GM12878 (cell line): ENCODE data around the gene TBXAS1. TPM values are rescaled to one million over a fixed set of nuclear protein-coding genes. Genes with fewer than 3 reads are reported as not detected.

Experiments
- ATAC-seq: fragments of 200-7000 bp; cut with Tn5 transposase; 3 replicates; pipeline ENCODE4 v1.9.1; 2020; ENCODE audit warnings: mild to moderate bottlenecking, moderate library complexity
- BruUV-seq: library from RNA; stranded (reverse); fragments of 400-500 nt; replicated peaks from 2 replicates; lab custom pipeline; 2021; lab: Mats Ljungman, UMichigan
- CTCF ChIA-PET: fragments of 300-600 bp; sonication (Branson Sonifier 250); formaldehyde crosslinking; extraction: SDS; loops from one replicate; lab custom pipeline; 2021; ENCODE audit warnings: inconsistent platforms; lab: Yijun Ruan, JAX
- POLR2A ChIA-PET: fragments of 350-600 bp; formaldehyde crosslinking; extraction: SDS; loops from one replicate; lab custom pipeline; 2021; ENCODE audit warnings: inconsistent platforms; lab: Charles Lee
- RAD21 ChIA-PET: fragments of 300-600 bp; sonication (Branson Sonifier 250); formaldehyde crosslinking; loops from one replicate; lab custom pipeline; 2023; ENCODE audit warnings: antibody characterized with exemption; ENCODE audit not compliant: unreplicated experiment; lab: Charles Lee
- SMC1A ChIA-PET: fragments of 300-600 bp; sonication (Branson Sonifier 250); formaldehyde crosslinking; loops from one replicate; lab custom pipeline; 2023; ENCODE audit not compliant: unreplicated experiment, uncharacterized antibody; lab: Charles Lee
- DNase-seq: peaks from one replicate; pipeline ENCODE4 v3.0.0-alpha.2; 2011; ENCODE audit warnings: low read depth, low spot score
- FAIRE-seq: peaks from 3 replicates; lab custom pipeline; 2011; peaks lifted over from hg19 to GRCh38; lab: Jason Lieb, UNC
- H2AFZ ChIP-seq: 2 replicates; pipeline ENCODE4 v1.6.0; 2011; ENCODE audit warnings: low read depth, low read length, control low read depth; ENCODE audit not compliant: control insufficient read depth
- H3K27ac ChIP-seq: 2 replicates; pipeline ENCODE4 v1.5.1; 2011; ENCODE audit warnings: control low read depth; ENCODE audit not compliant: control insufficient read depth, insufficient read depth
- H3K27me3 ChIP-seq, 2 experiments: replicated peaks in 1 of 2; 2 replicates each; pipeline versions ENCODE4 v1.6.0 to v1.6.1; 2011; ENCODE audit warnings: low read length in 1 of 2; ENCODE audit not compliant: control insufficient read depth in 2 of 2, insufficient read depth in 2 of 2
- H3K36me3 ChIP-seq, 2 experiments: 2 replicates each; pipeline ENCODE4 v1.5.1; 2011; ENCODE audit warnings: low read length in 1 of 2; ENCODE audit not compliant: control insufficient read depth in 2 of 2, insufficient read depth in 2 of 2
- H3K4me1 ChIP-seq: 2 replicates; pipeline ENCODE4 v1.6.1; 2011; ENCODE audit warnings: mild to moderate bottlenecking, low read length, moderate library complexity, mixed read lengths; ENCODE audit not compliant: control insufficient read depth, insufficient read depth
- H3K4me2 ChIP-seq: 2 replicates; pipeline ENCODE4 v1.6.0; 2011; ENCODE audit warnings: control low read depth; ENCODE audit not compliant: control insufficient read depth, insufficient read depth
- H3K4me3 ChIP-seq: fragments of 200-600 bp; sonication (generic); 2 replicates; pipeline ENCODE4 v1.5.1; 2016
- H3K79me2 ChIP-seq: 2 replicates; pipeline ENCODE4 v1.6.0; 2011; ENCODE audit warnings: low read length; ENCODE audit not compliant: control insufficient read depth, insufficient read depth
- H3K9ac ChIP-seq: 2 replicates; pipeline ENCODE4 v1.8.0; 2011; ENCODE audit warnings: low read length, control low read depth, mixed read lengths; ENCODE audit not compliant: control insufficient read depth, insufficient read depth
- H3K9me3 ChIP-seq: replicated peaks from 3 replicates; pipeline ENCODE4 v1.5.1; 2011; ENCODE audit warnings: mild to moderate bottlenecking, low read length; ENCODE audit not compliant: control insufficient read depth, insufficient read depth
- H4K20me1 ChIP-seq: 2 replicates; pipeline ENCODE4 v1.6.0; 2011; ENCODE audit not compliant: control insufficient read depth, insufficient read depth
- EED ChIP-seq: sonication (generic); IDR thresholded peaks from 2 replicates; pipeline ENCODE4 v1.6.1; 2016; ENCODE audit warnings: antibody characterized with exemption, low read depth
- HDAC2 ChIP-seq: fragments of 200-600 bp; sonication (generic); IDR thresholded peaks from 2 replicates; pipeline ENCODE4 v1.6.1; 2017
- JUNB ChIP-seq: IDR thresholded peaks from 2 replicates; pipeline ENCODE4 v1.6.1; 2016; ENCODE audit warnings: antibody characterized with exemption, mild to moderate bottlenecking
- MEF2B ChIP-seq: fragments of 450-650 bp; IDR thresholded peaks from 2 replicates; pipeline ENCODE4 v1.6.1; 2018; ENCODE audit warnings: mild to moderate bottlenecking, moderate library complexity; ENCODE audit not compliant: partially characterized antibody, poor library complexity, severe bottlenecking
- MYC ChIP-seq: IDR thresholded peaks from 2 replicates; pipeline ENCODE4 v1.6.1; 2011; ENCODE audit warnings: mild to moderate bottlenecking, low read length, moderate library complexity, inconsistent platforms; ENCODE audit not compliant: insufficient read depth, insufficient replicate concordance, insufficient read length, severe bottlenecking
- NFYA ChIP-seq: IDR thresholded peaks from 2 replicates; pipeline ENCODE4 v1.6.1; 2011; ENCODE audit warnings: low read depth, mild to moderate bottlenecking, low read length, improper control_type of control experiment, borderline replicate concordance
- NR2C1 ChIP-seq: fragments of 450-650 bp; IDR thresholded peaks from 2 replicates; pipeline ENCODE4 v1.6.1; 2017; ENCODE audit warnings: antibody characterized with exemption, mild to moderate bottlenecking, moderate library complexity
- NR2F1 ChIP-seq: fragments of 450-650 bp; conservative IDR thresholded peaks from 2 replicates; pipeline ENCODE4 v1.6.1; 2017; ENCODE audit warnings: mild to moderate bottlenecking
- PAX8 ChIP-seq: fragments of 450-650 bp; IDR thresholded peaks from 2 replicates; pipeline ENCODE4 v1.6.1; 2017; ENCODE audit warnings: mild to moderate bottlenecking, moderate library complexity
- PKNOX1 ChIP-seq: fragments of 450-650 bp; IDR thresholded peaks from 2 replicates; pipeline ENCODE4 v1.6.1; 2016; ENCODE audit warnings: mild to moderate bottlenecking
- SP1 ChIP-seq: IDR thresholded peaks from one replicate; pipeline ENCODE4 v1.6.1; 2011; ENCODE audit warnings: low read depth, low read length
- TCF7 ChIP-seq: IDR thresholded peaks from 2 replicates; pipeline ENCODE4 v1.6.1; 2014; ENCODE audit warnings: antibody characterized with exemption, borderline replicate concordance
- ZBED1 ChIP-seq: IDR thresholded peaks from 2 replicates; pipeline ENCODE4 v1.6.1; 2016; ENCODE audit warnings: borderline replicate concordance
- ZNF384 ChIP-seq: IDR thresholded peaks from 2 replicates; pipeline ENCODE4 v1.6.1; 2012; ENCODE audit warnings: low read depth, mild to moderate bottlenecking, low read length, improper control_type of control experiment, borderline replicate concordance
- ZZZ3 ChIP-seq: IDR thresholded peaks from 2 replicates; pipeline ENCODE4 v1.6.1; 2011; ENCODE audit warnings: low read depth; ENCODE audit not compliant: control insufficient read depth, insufficient read length
- WGBS: methylation state at CpG from one replicate; pipeline ENCODE4 v1.1.6; 2016; ENCODE audit warnings: low lambda C conversion rate; ENCODE audit not compliant: insufficient replicate concordance, insufficient coverage; ENCODE audit errors: missing lambda C conversion rate; 5-methylcytosine and 5-hydroxymethylcytosine counted together
- in situ Hi-C: fragments of 300-500 bp; cut with MboI; formaldehyde crosslinking; loops from 9 replicates; pipeline ENCODE4 v1.14.3; 2018; ENCODE audit warnings: mixed read lengths
- intact Hi-C: fragments of 100-400 bp; cut with micrococcal nuclease; formaldehyde crosslinking; loops from one replicate; pipeline ENCODE4 v1.14.2; 2022; ENCODE audit not compliant: unreplicated experiment
- polyA plus RNA-seq, 11 experiments: library from polyadenylated mRNA; depleted of rRNA in 4 of 11; unstranded in 6 of 11; stranded (reverse) in 5 of 11; fragments of >200 nt; fragmentation: Nextera tagmentation in 4 of 11; fragmentation: Illumina TruSeq in 1 of 11; extraction: Ambion mirVana in 4 of 11; extraction: Trizol in 1 of 11; gene quantifications; 1 replicate in 1 of 11; 2 replicates in 10 of 11; pipeline versions ENCODE4 v1.2.1 to v1.2.3, GENCODE V29; 2011 to 2016; ENCODE audit warnings: inconsistent platforms in 2 of 11, missing spikeins in 2 of 11, low read depth in 1 of 11
- total RNA-seq, 4 experiments: library from RNA; depleted of rRNA in 3 of 4; stranded (reverse); fragments of >200 nt in 3 of 4; fragmentation: Illumina TruSeq in 1 of 4; extraction: Trizol in 1 of 4; gene quantifications; 2 replicates each; pipeline versions ENCODE4 v1.2.1 to v1.2.3, GENCODE V29; 2013 to 2021
- TF ChIP-seq, protein P1 (sequence below): IDR thresholded peaks from 2 replicates; pipeline ENCODE4 v1.6.1; 2011; ENCODE audit warnings: low read depth, mild to moderate bottlenecking, low read length, moderate library complexity, borderline replicate concordance; ENCODE audit errors: extremely low read depth
- TF ChIP-seq, protein P2 (sequence below): fragments of 150-350 bp; IDR thresholded peaks from 2 replicates; pipeline ENCODE4 v1.6.1; 2014; ENCODE audit warnings: mild to moderate bottlenecking, low read depth, low read length

TBXAS1 gene
- total and polyA plus RNA-seq, 10 of the 15 experiments (the other 5 are each of a cell fraction or from before 2014, with no cell fraction given): 1.5 to 32.7 (median 16.3) TPM

- BruUV-seq: no TSS peak
- no peaks in the 10 kb centered on the region for H3K4me1 ChIP-seq
- in situ Hi-C loops: no loop called here
- H3K36me3 ChIP-seq: no peaks in the 10 kb centered on the region
- H3K4me3 ChIP-seq: no peak overlapping the region
- no peaks in the 10 kb centered on the region for H3K9me3 ChIP-seq
- WGBS: 74% methylated on average over 3 of the region's 3 CpGs
- RAD21 ChIA-PET: interaction anchor here (1.1 kb wide), 1 partner anchor 18 kb away, joined by 3 read pairs; no protein-coding TSS in a partner anchor
- CTCF ChIA-PET: interaction anchor here (1.0 to 7.5 kb wide), 3 partner anchors 9 to 221 kb away, joined by 3 to 56 read pairs (median 3); no protein-coding TSS in a partner anchor
- FAIRE-seq (no peak), ATAC-seq (no peak), DNase-seq (no peak)
- no peaks in the 10 kb centered on the region for H3K79me2 ChIP-seq
- no peak overlapping the region for H3K27ac ChIP-seq
- SMC1A ChIA-PET: interaction anchor here (0.9 to 1.7 kb wide), 4 partner anchors 11 to 216 kb away, joined by 3 to 5 read pairs (median 3); no protein-coding TSS in a partner anchor
- TF ChIP-seq ZBED1 (no peak), TCF7 (no peak), ZZZ3 (no peak), JUNB (peak; percentile 23; the same call in 1 of the 2 replicates), MEF2B (peak; percentile 48)
- TF ChIP-seq, protein P1, sequence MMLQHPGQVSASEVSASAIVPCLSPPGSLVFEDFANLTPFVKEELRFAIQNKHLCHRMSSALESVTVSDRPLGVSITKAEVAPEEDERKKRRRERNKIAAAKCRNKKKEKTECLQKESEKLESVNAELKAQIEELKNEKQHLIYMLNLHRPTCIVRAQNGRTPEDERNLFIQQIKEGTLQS: no peak
- H2AFZ ChIP-seq: no peak overlapping the region
- H4K20me1 ChIP-seq: no peaks in the 10 kb centered on the region
- intact Hi-C loops: loop anchor here (5.0 kb wide), 1 partner anchor 198 kb away; no protein-coding TSS in a partner anchor
- H3K9ac ChIP-seq: no peak overlapping the region
- POLR2A ChIA-PET: no interaction called here
- H3K27me3 ChIP-seq: no peaks in the 10 kb centered on the region; a peak in 1 of 4 replicates
- no peak overlapping the region for H3K4me2 ChIP-seq
Observed at GRCh38 chr7:139784648-139785047, 44.4 kb upstream of the TBXAS1 start.

GRCh38 chr7:139791316-139791715 lies 37.7 kb upstream of the TBXAS1 start:
- Histone ChIP-seq H3K27ac (no peak overlapping the region), H3K27me3 (no peaks in the 10 kb centered on the region), H2AFZ (no peak overlapping the region), H3K79me2 (no peaks in the 10 kb centered on the region), H3K4me3 (no peak overlapping the region), H3K9ac (no peak overlapping the region), H3K36me3 (no peaks in the 10 kb centered on the region), H3K4me1 (no peaks in the 10 kb centered on the region), H3K9me3 (no peaks in the 10 kb centered on the region), H3K4me2 (no peak overlapping the region), H4K20me1 (no peaks in the 10 kb centered on the region)
- in situ Hi-C loops (no loop called here), intact Hi-C loops (no loop called here)
- ChIA-PET POLR2A (no interaction called here), RAD21 (no interaction called here), SMC1A (no interaction called here), CTCF (interaction anchor here (1.3 kb wide), 1 partner anchor 10 kb away, joined by 3 read pairs; no protein-coding TSS in a partner anchor)
- ATAC-seq: no peak
- WGBS: 91% methylated on average over 7 of the region's 7 CpGs
- FAIRE-seq: no peak
- no peak for DNase-seq
- BruUV-seq: no TSS peak
- no peak for TF ChIP-seq PAX8
- TF ChIP-seq NFYA: no peak
- no peak for TF ChIP-seq NR2C1
- TF ChIP-seq NR2F1: no peak
- no peak for TF ChIP-seq ZNF384
- TF ChIP-seq, protein P2, sequence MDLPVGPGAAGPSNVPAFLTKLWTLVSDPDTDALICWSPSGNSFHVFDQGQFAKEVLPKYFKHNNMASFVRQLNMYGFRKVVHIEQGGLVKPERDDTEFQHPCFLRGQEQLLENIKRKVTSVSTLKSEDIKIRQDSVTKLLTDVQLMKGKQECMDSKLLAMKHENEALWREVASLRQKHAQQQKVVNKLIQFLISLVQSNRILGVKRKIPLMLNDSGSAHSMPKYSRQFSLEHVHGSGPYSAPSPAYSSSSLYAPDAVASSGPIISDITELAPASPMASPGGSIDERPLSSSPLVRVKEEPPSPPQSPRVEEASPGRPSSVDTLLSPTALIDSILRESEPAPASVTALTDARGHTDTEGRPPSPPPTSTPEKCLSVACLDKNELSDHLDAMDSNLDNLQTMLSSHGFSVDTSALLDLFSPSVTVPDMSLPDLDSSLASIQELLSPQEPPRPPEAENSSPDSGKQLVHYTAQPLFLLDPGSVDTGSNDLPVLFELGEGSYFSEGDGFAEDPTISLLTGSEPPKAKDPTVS: no peak
- TF ChIP-seq PKNOX1: no peak
- no peak for TF ChIP-seq MYC
- TF ChIP-seq HDAC2: no peak
- TF ChIP-seq EED: no peak
- no peak for TF ChIP-seq SP1
